Upper lobe of left lung (tissue), 6 donors: ENCODE measurements around the gene MAP2. TPM values are rescaled to one million over a fixed set of nuclear protein-coding genes. Genes with fewer than 3 reads are reported as not detected.

Experiments
- ATAC-seq, 2 donors: fragments of 200-7000 bp; cut with Tn5 transposase; one replicate each; pipeline ENCODE4 v1.9.1; 2022; ENCODE audit warnings: mild to moderate bottlenecking in 2 of 2, moderate library complexity in 2 of 2; ENCODE audit not compliant: low FRiP score in 2 of 2
- DNase-seq, 2 donors: peaks; one replicate each; pipeline ENCODE4 v3.0.0-alpha.2; 2019 to 2020
- H3K27ac ChIP-seq, 4 donors: fragments of 200-600 bp; sonication (generic); one replicate each; pipeline ENCODE4 v1.5.1; 2016 to 2019
- H3K27me3 ChIP-seq, 4 donors: fragments of 200-600 bp; sonication (generic); one replicate each; pipeline ENCODE4 v1.5.1; 2017 to 2019
- H3K36me3 ChIP-seq, 4 donors: fragments of 200-600 bp; sonication (generic); one replicate each; pipeline ENCODE4 v1.5.1; 2016 to 2019
- H3K4me1 ChIP-seq, 4 donors: fragments of 200-600 bp; sonication (generic); one replicate each; pipeline ENCODE4 v1.5.1; 2018 to 2019
- H3K4me3 ChIP-seq, 4 donors: fragments of 200-600 bp; sonication (generic); one replicate each; pipeline ENCODE4 v1.5.1; 2017 to 2019; ENCODE audit warnings: mild to moderate bottlenecking in 2 of 4, moderate library complexity in 1 of 4
- H3K9me3 ChIP-seq, 4 donors: fragments of 200-600 bp; sonication (generic); one replicate each; pipeline ENCODE4 v1.5.1; 2018 to 2019
- CTCF ChIP-seq, 6 experiments: fragments of 450-650 bp in 4 of 6; fragments of 200-600 bp in 2 of 6; sonication (generic) in 2 of 6; IDR thresholded peaks; one replicate each; pipeline ENCODE4 v1.5.1; 2016 to 2019; ENCODE audit warnings: antibody characterized with exemption in 6 of 6
- EP300 ChIP-seq, 4 donors: sonication (generic); formaldehyde crosslinking; IDR thresholded peaks; one replicate each; pipeline ENCODE4 v1.5.1; 2017; ENCODE audit warnings: antibody characterized with exemption in 4 of 4, control low read depth in 2 of 4
- POLR2A ChIP-seq, 4 donors: fragments of 450-650 bp; IDR thresholded peaks; one replicate each; pipeline ENCODE4 v1.5.1; 2016 to 2017; ENCODE audit warnings: antibody characterized with exemption in 4 of 4, mild to moderate bottlenecking in 2 of 4
- POLR2AphosphoS5 ChIP-seq, 2 donors: sonication (generic); formaldehyde crosslinking; IDR thresholded peaks; one replicate each; pipeline ENCODE4 v1.5.1; 2017; ENCODE audit warnings: antibody characterized with exemption in 2 of 2
- WGBS, 2 donors: methylation state at CpG; one replicate each; pipeline ENCODE4 v1.1.5; 2017 to 2018; 5-methylcytosine and 5-hydroxymethylcytosine counted together
- total RNA-seq, 6 donors: library from RNA; depleted of rRNA in 4 of 6; stranded (reverse); fragments of >200 nt in 4 of 6; gene quantifications; one replicate each; pipeline versions ENCODE4 v1.1.0 to v1.2.1, GENCODE V29; 2016 to 2021
- donor health status: DM: no; HTN: no; CAD: no; lungs with moderate emphysema.
- donor health status: DM: no; HTN: yes; CAD: no; lungs with severe emphysema.

MAP2 gene
- total RNA-seq, 6 donors from 2014 or later: 25.2 to 121 (median 58.7) TPM

GRCh38 chr2:209459359-209459758 lies 35.5 kb downstream of the MAP2 start:
- Histone ChIP-seq H3K27ac (no peak overlapping the region), H3K4me3 (no peak overlapping the region), H3K4me1 (no peaks in the 10 kb centered on the region), H3K27me3 (no peaks in the 10 kb centered on the region), H3K36me3 (no peaks in the 10 kb centered on the region), H3K9me3 (no peaks in the 10 kb centered on the region)
- ATAC-seq (no peak), DNase-seq (no peak)
- WGBS, 2 donors: 91 to 94% methylated on average over 2 of the region's 2 CpGs
- TF ChIP-seq POLR2A (IDR thresholded peaks at IDR 0.05): no peak
- no peak for TF ChIP-seq EP300 (IDR thresholded peaks at IDR 0.05)
- TF ChIP-seq CTCF (IDR thresholded peaks at IDR 0.05): no peak
- no peak for TF ChIP-seq POLR2AphosphoS5 (IDR thresholded peaks at IDR 0.05)

- Histone ChIP-seq H3K4me1 (no peaks in the 10 kb centered on the region), H3K27ac (no peak overlapping the region), H3K36me3 (no peaks in the 10 kb centered on the region), H3K27me3 (no peaks in the 10 kb centered on the region), H3K9me3 (no peaks in the 10 kb centered on the region), H3K4me3 (no peak overlapping the region)
- no peak for DNase-seq
- no peak for ATAC-seq
- WGBS, 2 donors: 91 to 95% methylated on average over 5 of the region's 5 CpGs
- TF ChIP-seq POLR2AphosphoS5 (IDR thresholded peaks at IDR 0.05): no peak
Observed at GRCh38 chr2:209460151-209460761, 36.4 kb downstream of the MAP2 start.

GRCh38 chr2:209463226-209463625 lies 39.4 kb downstream of the MAP2 start:
- Histone ChIP-seq H3K4me1 (no peaks in the 10 kb centered on the region), H3K36me3 (no peaks in the 10 kb centered on the region), H3K9me3 (no peaks in the 10 kb centered on the region), H3K27ac (no peak overlapping the region), H3K27me3 (no peaks in the 10 kb centered on the region), H3K4me3 (no peak overlapping the region)
- ATAC-seq: no peak
- TF ChIP-seq POLR2A (IDR thresholded peaks at IDR 0.05) (no peak), EP300 (IDR thresholded peaks at IDR 0.05) (no peak), CTCF (IDR thresholded peaks at IDR 0.05) (peak in 1 of 6 experiments; percentile 7), POLR2AphosphoS5 (IDR thresholded peaks at IDR 0.05) (no peak)
- 69 to 81% methylated on average over 1 of the region's 1 CpG for WGBS, 2 donors
- DNase-seq: no peak

GRCh38 chr2:209463835-209464234 lies 40.0 kb downstream of the MAP2 start:
- H3K4me3 ChIP-seq: no peak overlapping the region
- no peak for TF ChIP-seq EP300 (IDR thresholded peaks at IDR 0.05)
- no peak for TF ChIP-seq POLR2A (IDR thresholded peaks at IDR 0.05)
- TF ChIP-seq POLR2AphosphoS5 (IDR thresholded peaks at IDR 0.05): no peak
- no peak for TF ChIP-seq CTCF (IDR thresholded peaks at IDR 0.05)
- WGBS, 2 donors: 82 to 84% methylated on average over 1 of the region's 1 CpG
- no peaks in the 10 kb centered on the region for H3K4me1 ChIP-seq
- H3K36me3 ChIP-seq: no peaks in the 10 kb centered on the region
- H3K27me3 ChIP-seq: no peaks in the 10 kb centered on the region
- no peaks in the 10 kb centered on the region for H3K9me3 ChIP-seq
- H3K27ac ChIP-seq: no peak overlapping the region
- no peak for DNase-seq
- ATAC-seq: no peak

- Histone ChIP-seq H3K27ac (no peak overlapping the region), H3K4me1 (peaks cover 11 to 19% (median 11%) of the 10 kb centered on the region in 4 donors), H3K27me3 (no peaks in the 10 kb centered on the region), H3K9me3 (no peaks in the 10 kb centered on the region), H3K36me3 (no peaks in the 10 kb centered on the region), H3K4me3 (no peak overlapping the region)
- ATAC-seq (no peak), DNase-seq (no peak)
- WGBS, 2 donors: 96% methylated on average over 1 of the region's 1 CpG
- no peak for TF ChIP-seq EP300 (IDR thresholded peaks at IDR 0.05)
- TF ChIP-seq CTCF (IDR thresholded peaks at IDR 0.05): no peak
- no peak for TF ChIP-seq POLR2A (IDR thresholded peaks at IDR 0.05)
- no peak for TF ChIP-seq POLR2AphosphoS5 (IDR thresholded peaks at IDR 0.05)
Observed at GRCh38 chr2:209468846-209469245, 45.0 kb downstream of the MAP2 start.
